Kidney epithelial cell (primary cell): ENCODE data around the gene AP1S3. TPM values are rescaled to one million over a fixed set of nuclear protein-coding genes. Genes with fewer than 3 reads are reported as not detected.

Experiments used
- DNase-seq: peaks from one replicate; pipeline ENCODE4 v3.0.0-alpha.2; 2010; ENCODE audit warnings: low read depth
- H3K27me3 ChIP-seq: 2 replicates; pipeline ENCODE4 v1.6.0; 2011; ENCODE audit warnings: low read length; ENCODE audit not compliant: control insufficient read depth, insufficient read depth
- H3K36me3 ChIP-seq: 2 replicates; pipeline ENCODE4 v1.5.1; 2011; ENCODE audit warnings: low read length; ENCODE audit not compliant: control insufficient read depth, insufficient read depth
- H3K4me3 ChIP-seq: 2 replicates; pipeline ENCODE4 v1.5.1; 2011; ENCODE audit warnings: low read depth, mild to moderate bottlenecking, control low read depth, low read length
- total RNA-seq: library from RNA; depleted of rRNA; stranded (reverse); fragments of >200 nt; gene quantifications from 2 replicates; pipeline ENCODE4 v1.2.3, GENCODE V29; 2015
- TF ChIP-seq, protein P1 (sequence below): IDR thresholded peaks from 2 replicates; pipeline ENCODE4 v1.5.1; 2011; ENCODE audit warnings: mild to moderate bottlenecking, moderate library complexity, low read length, control low read depth, inconsistent platforms; ENCODE audit not compliant: insufficient read depth, poor library complexity, severe bottlenecking

Gene AP1S3
- total RNA-seq, 1 donor from 2014 or later: 22.4 TPM

DNA sequence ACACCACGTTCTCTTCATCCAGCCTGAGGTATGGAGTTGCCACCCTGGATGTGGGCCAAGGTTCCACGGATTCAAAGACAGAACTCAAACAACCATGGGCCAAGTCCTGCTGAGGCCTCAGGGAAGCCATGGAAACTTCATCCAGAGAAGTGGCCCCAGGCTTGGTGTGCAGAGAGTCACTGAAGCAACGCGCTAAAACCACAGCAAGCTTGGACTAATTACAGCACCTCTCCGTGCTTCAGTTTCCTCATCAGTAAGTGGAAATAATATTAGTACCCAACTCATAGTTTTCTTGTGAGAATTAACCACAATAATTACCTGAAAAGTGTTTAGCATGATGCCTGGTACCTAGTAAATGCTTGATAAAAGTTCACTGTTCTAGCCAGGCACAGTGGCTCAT lies 19.2 kb upstream of the AP1S3 start:
- DNase-seq: no peak
- TF ChIP-seq, protein P1, sequence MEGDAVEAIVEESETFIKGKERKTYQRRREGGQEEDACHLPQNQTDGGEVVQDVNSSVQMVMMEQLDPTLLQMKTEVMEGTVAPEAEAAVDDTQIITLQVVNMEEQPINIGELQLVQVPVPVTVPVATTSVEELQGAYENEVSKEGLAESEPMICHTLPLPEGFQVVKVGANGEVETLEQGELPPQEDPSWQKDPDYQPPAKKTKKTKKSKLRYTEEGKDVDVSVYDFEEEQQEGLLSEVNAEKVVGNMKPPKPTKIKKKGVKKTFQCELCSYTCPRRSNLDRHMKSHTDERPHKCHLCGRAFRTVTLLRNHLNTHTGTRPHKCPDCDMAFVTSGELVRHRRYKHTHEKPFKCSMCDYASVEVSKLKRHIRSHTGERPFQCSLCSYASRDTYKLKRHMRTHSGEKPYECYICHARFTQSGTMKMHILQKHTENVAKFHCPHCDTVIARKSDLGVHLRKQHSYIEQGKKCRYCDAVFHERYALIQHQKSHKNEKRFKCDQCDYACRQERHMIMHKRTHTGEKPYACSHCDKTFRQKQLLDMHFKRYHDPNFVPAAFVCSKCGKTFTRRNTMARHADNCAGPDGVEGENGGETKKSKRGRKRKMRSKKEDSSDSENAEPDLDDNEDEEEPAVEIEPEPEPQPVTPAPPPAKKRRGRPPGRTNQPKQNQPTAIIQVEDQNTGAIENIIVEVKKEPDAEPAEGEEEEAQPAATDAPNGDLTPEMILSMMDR: no peak
- Histone ChIP-seq H3K27me3 (no peaks in the 10 kb centered on the region), H3K36me3 (no peaks in the 10 kb centered on the region), H3K4me3 (no peak overlapping the region)

DNA sequence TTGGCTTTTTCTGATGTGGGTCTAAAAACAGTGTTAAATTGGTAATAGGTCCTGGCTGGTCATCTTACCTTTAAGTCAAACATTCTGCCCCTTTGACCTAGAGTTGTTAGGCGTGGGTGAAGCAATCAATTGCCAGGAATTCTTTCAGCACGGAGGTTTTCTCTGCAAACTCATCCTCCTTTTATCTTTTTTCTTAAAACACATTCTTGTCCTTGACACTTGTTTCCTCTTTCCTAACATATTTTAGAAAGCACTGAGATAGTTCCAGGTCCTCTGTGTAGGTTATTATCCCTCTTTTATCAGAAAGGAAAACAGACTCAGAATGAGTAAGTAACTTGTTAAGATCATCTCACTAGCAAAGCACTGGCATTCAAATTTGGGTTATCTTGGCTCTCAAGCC lies 18.6 kb upstream of the AP1S3 start:
- TF ChIP-seq, protein P1: no peak
- H3K4me3 ChIP-seq: no peak overlapping the region
- no peaks in the 10 kb centered on the region for H3K27me3 ChIP-seq
- H3K36me3 ChIP-seq: no peaks in the 10 kb centered on the region
- DNase-seq: no peak

DNA sequence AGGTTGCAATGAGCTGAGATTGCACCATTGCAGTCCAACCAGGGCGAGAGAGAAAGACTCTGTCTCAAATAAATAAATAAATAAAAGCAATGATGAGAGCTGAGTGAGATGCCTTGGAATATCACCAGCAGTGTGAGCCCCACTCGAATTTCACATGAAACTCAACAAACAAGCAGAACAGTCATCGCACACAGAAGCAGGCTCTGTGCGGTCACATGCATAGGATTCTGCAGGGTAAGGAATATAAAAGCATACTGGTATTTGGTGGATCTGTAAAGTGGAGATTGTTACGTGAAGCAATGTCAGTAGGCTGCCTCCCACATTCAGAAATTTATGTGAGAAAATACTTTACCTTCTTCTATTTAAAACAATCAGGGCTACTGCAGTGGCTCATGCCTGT lies 18.0 kb upstream of the AP1S3 start:
- DNase-seq: no peak
- TF ChIP-seq, protein P1: no peak
- Histone ChIP-seq H3K36me3 (no peaks in the 10 kb centered on the region), H3K4me3 (no peak overlapping the region), H3K27me3 (no peaks in the 10 kb centered on the region)

DNA sequence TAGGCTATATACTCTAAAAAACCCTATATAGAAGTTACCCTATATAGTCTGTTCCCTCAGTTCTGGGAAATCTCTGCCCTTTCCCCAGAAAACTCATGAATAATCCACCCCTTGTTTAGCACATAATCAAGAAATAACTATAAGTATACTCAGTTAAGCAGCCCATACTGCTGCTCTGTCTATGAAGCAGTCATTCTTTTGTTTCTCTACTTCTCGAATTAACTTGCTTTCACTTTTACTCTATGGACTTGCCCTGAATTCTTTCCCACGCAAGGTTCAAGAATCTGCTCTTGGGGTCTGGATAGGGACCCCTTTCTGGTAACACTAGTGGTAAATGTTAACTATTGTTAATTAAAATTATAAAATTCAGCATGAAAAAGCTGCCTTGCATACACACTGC lies 17.4 kb upstream of the AP1S3 start:
- no peak overlapping the region for H3K4me3 ChIP-seq
- H3K36me3 ChIP-seq: no peaks in the 10 kb centered on the region
- no peak for DNase-seq
- H3K27me3 ChIP-seq: no peaks in the 10 kb centered on the region
- TF ChIP-seq, protein P1: no peak

DNA sequence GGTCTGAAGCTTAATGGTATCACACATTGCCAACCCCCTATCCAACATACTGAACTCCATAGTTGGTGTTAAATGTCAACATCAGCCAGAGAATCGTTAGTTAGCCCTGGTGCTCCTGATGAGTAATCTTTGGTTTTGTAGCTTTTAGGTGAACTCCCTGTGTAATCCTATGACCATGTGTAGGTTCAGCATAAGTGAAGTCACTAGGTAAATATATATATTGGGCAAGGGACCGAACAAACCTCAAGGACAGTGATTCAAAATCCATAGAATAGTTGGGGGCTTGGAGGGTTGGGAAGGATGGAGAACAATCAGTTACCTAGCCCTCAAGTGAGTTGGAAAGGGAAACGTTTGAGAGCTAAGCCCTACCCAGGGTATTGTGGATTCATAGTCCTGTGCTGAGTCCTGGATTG lies 16.0 kb upstream of the AP1S3 start:
- H3K27me3 ChIP-seq: no peaks in the 10 kb centered on the region
- no peaks in the 10 kb centered on the region for H3K36me3 ChIP-seq
- H3K4me3 ChIP-seq: no peak overlapping the region
- TF ChIP-seq, protein P1: no peak
- no peak for DNase-seq

DNA sequence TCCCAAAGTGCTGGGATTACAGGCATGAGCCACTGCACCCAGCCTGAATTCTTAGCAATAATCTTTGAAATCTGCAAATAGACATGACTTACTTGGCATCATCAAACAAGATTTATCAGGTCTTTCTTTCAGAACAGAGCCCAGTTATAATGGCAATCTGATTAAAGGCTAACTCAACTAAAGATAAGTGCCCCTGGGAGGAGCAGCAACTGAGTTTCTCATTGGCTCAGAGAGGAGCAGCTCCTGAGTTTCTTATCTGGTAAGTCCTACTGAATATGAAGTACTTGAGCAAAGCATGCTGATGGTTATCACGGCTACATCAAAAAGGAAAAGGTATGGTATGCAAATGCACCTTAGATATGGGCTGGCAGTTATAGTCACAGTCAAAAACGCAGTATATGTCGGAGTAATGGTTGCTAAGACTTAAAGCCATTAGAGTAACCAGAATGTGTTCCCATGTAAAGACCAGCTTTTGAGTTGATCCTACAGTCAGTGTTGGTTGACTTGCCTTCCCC lies 15.0 kb upstream of the AP1S3 start:
- TF ChIP-seq, protein P1: no peak
- no peaks in the 10 kb centered on the region for H3K27me3 ChIP-seq
- H3K36me3 ChIP-seq: no peaks in the 10 kb centered on the region
- no peak overlapping the region for H3K4me3 ChIP-seq
- no peak for DNase-seq
